Thoracic aorta (tissue), 2 donors: ENCODE data around the gene MYH2. TPM values are rescaled to one million over a fixed set of nuclear protein-coding genes. Genes with fewer than 3 reads are reported as not detected.
"Not testable (repeated sequence)": the region's sequence is repeated elsewhere in the genome, so short reads cannot be mapped to it uniquely, and the experiment has no call there.

Experiments
- ATAC-seq: fragments of 150-250 bp; one replicate; pipeline ENCODE4 v1.8.0; 2017; ENCODE audit warnings: low read depth; ENCODE audit not compliant: insufficient number of reproducible peaks, low FRiP score
- DNase-seq: peaks from one replicate; pipeline ENCODE4 v3.0.0-alpha.2; 2020; ENCODE audit warnings: low spot score
- H3K27ac ChIP-seq, 2 donors: fragments of 200-600 bp; sonication (generic); 1 replicate in 1 of 2; 2 replicates in 1 of 2; pipeline ENCODE4 v1.5.1; 2016; ENCODE audit warnings: mild to moderate bottlenecking in 2 of 2, moderate library complexity in 2 of 2
- H3K27me3 ChIP-seq: fragments of 200-600 bp; sonication (generic); replicated peaks from 2 replicates; pipeline ENCODE4 v1.6.0; 2016; ENCODE audit warnings: mild to moderate bottlenecking; ENCODE audit not compliant: insufficient read depth
- H3K36me3 ChIP-seq: fragments of 200-600 bp; sonication (generic); one replicate; pipeline ENCODE4 v1.5.1; 2016
- H3K4me1 ChIP-seq, 2 donors: fragments of 200-600 bp; sonication (generic); 1 replicate in 1 of 2; 2 replicates in 1 of 2; pipeline versions ENCODE4 v1.5.1 to v1.6.0; 2016; ENCODE audit warnings: low read depth in 2 of 2, mild to moderate bottlenecking in 1 of 2; ENCODE audit not compliant: control insufficient read depth in 1 of 2
- H3K4me3 ChIP-seq: fragments of 200-600 bp; sonication (generic); 2 replicates; pipeline ENCODE4 v1.5.1; 2016; ENCODE audit warnings: mild to moderate bottlenecking
- H3K9me3 ChIP-seq: fragments of 200-600 bp; sonication (generic); 2 replicates; pipeline ENCODE4 v1.5.1; 2016
- total RNA-seq, 2 donors: library from RNA; depleted of rRNA; stranded (reverse); fragments of >200 nt; gene quantifications; one replicate each; pipeline versions ENCODE4 v1.1.0 to v1.2.3, GENCODE V29; 2016
- TF ChIP-seq, protein P1 (sequence below): fragments of 200-600 bp; sonication (generic); IDR thresholded peaks from one replicate; pipeline ENCODE4 v1.5.1; 2019; ENCODE audit warnings: antibody characterized with exemption

MYH2 gene
- total RNA-seq, 2 donors from 2014 or later: 0.28 to 11.9 TPM

DNA sequence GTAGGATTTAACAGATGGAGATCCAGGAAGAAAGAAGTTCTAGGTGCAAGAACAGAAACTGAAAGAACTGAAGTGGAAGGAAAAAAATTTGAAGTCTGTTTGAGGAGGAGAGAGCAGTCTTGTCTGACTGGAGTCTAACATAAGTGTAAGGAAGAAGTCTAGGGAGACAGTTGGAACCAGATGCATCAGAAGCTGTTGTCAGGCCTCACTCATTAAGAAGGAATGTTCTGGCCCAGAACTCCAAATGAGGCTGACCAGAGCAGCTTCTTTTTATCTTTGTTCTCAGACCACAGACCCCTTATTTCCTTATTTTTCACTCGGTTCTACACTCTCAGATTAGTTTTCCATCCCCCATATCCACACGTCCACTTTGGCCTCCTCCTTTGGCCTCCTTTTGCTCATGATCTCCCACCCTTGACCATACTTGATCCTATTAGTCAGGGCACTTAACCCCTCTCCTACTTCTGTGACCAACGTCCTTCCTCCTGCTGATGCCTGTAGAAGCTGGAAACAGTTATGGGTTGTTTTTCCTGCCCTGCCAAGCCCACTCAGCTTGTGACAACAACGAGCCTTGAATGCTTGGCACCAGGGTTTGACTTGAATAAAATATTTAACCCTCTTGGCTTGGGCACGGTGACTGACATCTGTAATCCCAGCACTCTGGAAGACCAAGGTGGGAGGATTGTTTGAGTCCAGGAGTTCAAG is 7.0 kb upstream of the MYH2 start:
- ATAC-seq (no peak), DNase-seq (no peak)
- Histone ChIP-seq H3K36me3 (no peaks in the 10 kb centered on the region), H3K4me3 (no peak overlapping the region), H3K27me3 (no peaks in the 10 kb centered on the region), H3K27ac (no peak overlapping the region), H3K9me3 (no peaks in the 10 kb centered on the region), H3K4me1 (no peaks in the 10 kb centered on the region)
- TF ChIP-seq, protein P1, sequence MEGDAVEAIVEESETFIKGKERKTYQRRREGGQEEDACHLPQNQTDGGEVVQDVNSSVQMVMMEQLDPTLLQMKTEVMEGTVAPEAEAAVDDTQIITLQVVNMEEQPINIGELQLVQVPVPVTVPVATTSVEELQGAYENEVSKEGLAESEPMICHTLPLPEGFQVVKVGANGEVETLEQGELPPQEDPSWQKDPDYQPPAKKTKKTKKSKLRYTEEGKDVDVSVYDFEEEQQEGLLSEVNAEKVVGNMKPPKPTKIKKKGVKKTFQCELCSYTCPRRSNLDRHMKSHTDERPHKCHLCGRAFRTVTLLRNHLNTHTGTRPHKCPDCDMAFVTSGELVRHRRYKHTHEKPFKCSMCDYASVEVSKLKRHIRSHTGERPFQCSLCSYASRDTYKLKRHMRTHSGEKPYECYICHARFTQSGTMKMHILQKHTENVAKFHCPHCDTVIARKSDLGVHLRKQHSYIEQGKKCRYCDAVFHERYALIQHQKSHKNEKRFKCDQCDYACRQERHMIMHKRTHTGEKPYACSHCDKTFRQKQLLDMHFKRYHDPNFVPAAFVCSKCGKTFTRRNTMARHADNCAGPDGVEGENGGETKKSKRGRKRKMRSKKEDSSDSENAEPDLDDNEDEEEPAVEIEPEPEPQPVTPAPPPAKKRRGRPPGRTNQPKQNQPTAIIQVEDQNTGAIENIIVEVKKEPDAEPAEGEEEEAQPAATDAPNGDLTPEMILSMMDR: no peak

DNA sequence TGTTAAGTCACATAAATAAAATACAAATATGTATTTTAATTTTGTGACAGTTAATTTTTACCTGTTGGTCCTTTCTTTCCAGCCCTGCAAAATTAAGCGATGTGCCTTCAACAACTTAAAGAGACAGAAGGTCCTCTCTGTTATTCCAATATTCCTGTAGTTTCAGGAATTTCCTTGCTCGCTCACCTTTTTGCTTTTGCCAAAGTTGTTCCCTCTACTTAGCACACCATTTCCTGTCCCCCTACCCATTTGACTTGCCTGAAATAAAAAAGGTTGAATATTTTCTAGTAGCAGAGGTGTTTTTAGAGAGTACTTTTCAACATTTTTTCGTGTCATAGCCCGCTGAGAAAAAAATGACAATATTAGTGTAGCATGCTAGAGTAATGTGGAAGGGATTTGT is 556 bp upstream of the MYH2 start:
- TF ChIP-seq, protein P1: no peak

DNA sequence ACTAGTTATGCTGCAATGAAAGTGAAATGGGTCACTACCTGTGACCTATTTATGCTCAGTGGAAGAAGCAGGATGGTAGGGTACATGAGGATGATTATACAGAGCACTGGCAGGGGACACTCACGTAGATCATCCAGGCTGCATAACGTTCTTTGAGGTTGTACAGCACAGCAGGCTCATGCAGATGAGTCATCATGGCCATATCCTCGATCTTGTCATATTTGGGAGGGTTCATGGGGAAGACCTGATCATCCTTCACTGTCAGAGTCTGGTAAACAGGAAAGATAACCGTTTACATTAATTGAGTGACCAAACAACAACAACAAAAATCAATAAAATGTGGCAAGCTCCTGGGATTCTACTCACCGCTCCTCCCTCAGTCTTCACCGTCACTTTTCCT is 2.1 kb downstream of the MYH2 start:
- Histone ChIP-seq H3K36me3 (no peaks in the 10 kb centered on the region), H3K9me3 (no peaks in the 10 kb centered on the region), H3K27ac (no peak overlapping the region), H3K4me1 (no peaks in the 10 kb centered on the region), H3K4me3 (no peak overlapping the region), H3K27me3 (no peaks in the 10 kb centered on the region)
- TF ChIP-seq, protein P1: no peak
- no peak for ATAC-seq
- no peak for DNase-seq

More for the DNA sequence above, 556 bp upstream of the MYH2 start:
- Histone ChIP-seq H3K4me1 (no peaks in the 10 kb centered on the region), H3K27me3 (no peaks in the 10 kb centered on the region), H3K4me3 (no peak overlapping the region), H3K27ac (no peak overlapping the region), H3K9me3 (no peaks in the 10 kb centered on the region), H3K36me3 (no peaks in the 10 kb centered on the region)
- no peak for ATAC-seq
- no peak for DNase-seq

DNA sequence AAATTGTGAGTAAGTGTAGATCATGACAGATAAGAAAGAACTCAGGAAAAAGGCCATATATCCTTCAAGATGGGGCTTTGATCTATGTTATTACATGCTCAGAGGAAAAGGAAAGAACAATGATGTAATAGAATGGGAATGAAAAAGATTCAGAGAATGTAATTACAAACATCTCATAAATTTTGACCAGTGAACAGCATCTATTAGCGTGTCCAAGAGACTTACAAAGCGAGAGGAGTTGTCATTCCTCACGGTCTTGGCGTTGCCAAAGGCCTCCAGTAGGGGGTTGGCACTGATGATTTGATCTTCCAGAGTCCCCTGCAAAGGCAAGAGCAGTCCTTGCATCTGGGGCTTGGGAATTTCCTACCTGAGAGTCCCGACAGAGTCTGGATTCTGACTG is 6.0 kb downstream of the MYH2 start:
- H3K27ac ChIP-seq, H3K9me3 ChIP-seq, H3K36me3 ChIP-seq, H3K27me3 ChIP-seq, DNase-seq, H3K4me1 ChIP-seq, H3K4me3 ChIP-seq, ATAC-seq: not testable (repeated sequence)

DNA sequence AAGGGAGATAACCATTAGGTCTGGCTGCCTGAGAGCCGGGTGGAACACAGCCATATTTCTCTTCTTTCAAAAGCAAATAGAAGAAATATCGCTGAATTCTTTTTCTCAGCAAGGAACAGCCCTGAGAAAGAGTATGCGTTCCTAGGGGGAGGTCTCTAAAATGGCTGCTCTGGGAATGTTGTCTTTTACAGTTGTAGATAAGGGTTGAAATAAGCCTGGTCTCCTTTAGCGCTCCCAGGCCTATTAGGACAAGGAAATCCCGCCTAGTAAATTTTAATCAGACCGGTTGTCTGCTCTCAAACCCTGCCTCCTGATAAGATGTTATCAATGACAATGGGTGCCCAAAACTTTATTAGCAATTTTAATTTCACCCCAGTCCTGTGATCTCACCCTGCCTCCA is 8.3 kb downstream of the MYH2 start:
- not testable (repeated sequence) for H3K27me3 ChIP-seq, ATAC-seq

DNA sequence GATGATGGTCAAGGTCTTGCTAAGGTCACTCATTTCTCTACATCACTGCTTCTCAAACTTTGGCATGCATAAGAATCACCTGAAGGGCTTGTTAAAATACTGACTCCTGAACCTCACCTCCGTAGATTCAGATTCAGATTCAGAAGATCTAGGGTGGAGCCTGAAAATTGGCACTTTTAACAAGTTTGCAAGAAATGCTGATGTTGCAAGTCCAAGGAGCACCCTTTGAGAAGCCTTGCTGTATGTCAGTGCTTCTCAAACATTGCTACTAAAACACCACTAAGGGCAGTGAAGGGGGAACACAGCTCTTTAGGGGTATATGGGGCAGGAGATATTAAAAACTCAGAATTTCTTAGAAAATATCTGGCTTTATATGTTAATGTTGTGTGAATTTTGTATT is 17.4 kb downstream of the MYH2 start:
- no peaks in the 10 kb centered on the region for H3K4me1 ChIP-seq
- DNase-seq: no peak
- no peaks in the 10 kb centered on the region for H3K9me3 ChIP-seq
- no peak overlapping the region for H3K27ac ChIP-seq
- no peaks in the 10 kb centered on the region for H3K36me3 ChIP-seq
- ATAC-seq: no peak
- H3K4me3 ChIP-seq: no peak overlapping the region
- TF ChIP-seq, protein P1: no peak
- no peaks in the 10 kb centered on the region for H3K27me3 ChIP-seq

More for the DNA sequence above, 8.3 kb downstream of the MYH2 start:
- not testable (repeated sequence) for H3K27ac ChIP-seq, H3K4me1 ChIP-seq, H3K9me3 ChIP-seq, H3K4me3 ChIP-seq, DNase-seq, H3K36me3 ChIP-seq
